Activated CD8-positive, alpha-beta memory T cell treated with anti-CD3 and anti-CD28 coated beads, Interleukin-2, amount 10 ng/mL, durations not matched to agents 7 days and 5 days (primary cell): Measurements from ENCODE around the gene ANKRD13A. TPM values are rescaled to one million over a fixed set of nuclear protein-coding genes. Genes with fewer than 3 reads are reported as not detected.
"Not testable (repeated sequence)": the region's sequence is repeated elsewhere in the genome, so short reads cannot be mapped to it uniquely, and the experiment has no call there.

ENCODE experiments used
- ATAC-seq: fragments of 150-1000 bp; cut with Tn5 transposase; one replicate; pipeline ENCODE4 v1.10.0; 2021; ENCODE audit warnings: moderate library complexity
- CTCF ChIA-PET: fragments of 350-600 bp; sonication (Branson Sonifier 250); formaldehyde crosslinking; loops from one replicate; lab custom pipeline; 2021; ENCODE audit warnings: antibody characterized with exemption; lab: Charles Lee
- DNase-seq: peaks from one replicate; pipeline ENCODE4 v3.0.0-alpha.2; 2020
- H3K27ac Mint-ChIP-seq: one replicate; pipeline ENCODE4 v1.8.0; 2021; ENCODE audit warnings: mild to moderate bottlenecking, mixed read lengths
- H3K27me3 Mint-ChIP-seq: one replicate; pipeline ENCODE4 v1.8.0; 2021; ENCODE audit warnings: mixed read lengths
- H3K36me3 Mint-ChIP-seq: one replicate; pipeline ENCODE4 v1.8.0; 2021; ENCODE audit warnings: mild to moderate bottlenecking, mixed read lengths
- H3K4me1 Mint-ChIP-seq: one replicate; pipeline ENCODE4 v1.8.0; 2021; ENCODE audit warnings: mixed read lengths
- H3K4me3 Mint-ChIP-seq: one replicate; pipeline ENCODE4 v1.8.0; 2021; ENCODE audit warnings: mild to moderate bottlenecking, moderate library complexity, mixed read lengths
- H3K9me3 Mint-ChIP-seq: one replicate; pipeline ENCODE4 v1.8.0; 2022; ENCODE audit warnings: low read depth, mixed read lengths
- total RNA-seq, 2 experiments: library from RNA; stranded (reverse); gene quantifications; one replicate each; pipeline ENCODE4 v1.2.3, GENCODE V29; 2021

ANKRD13A gene
- total RNA-seq, 2 experiments from 2014 or later, result 68.6 to 78.2 TPM

DNA sequence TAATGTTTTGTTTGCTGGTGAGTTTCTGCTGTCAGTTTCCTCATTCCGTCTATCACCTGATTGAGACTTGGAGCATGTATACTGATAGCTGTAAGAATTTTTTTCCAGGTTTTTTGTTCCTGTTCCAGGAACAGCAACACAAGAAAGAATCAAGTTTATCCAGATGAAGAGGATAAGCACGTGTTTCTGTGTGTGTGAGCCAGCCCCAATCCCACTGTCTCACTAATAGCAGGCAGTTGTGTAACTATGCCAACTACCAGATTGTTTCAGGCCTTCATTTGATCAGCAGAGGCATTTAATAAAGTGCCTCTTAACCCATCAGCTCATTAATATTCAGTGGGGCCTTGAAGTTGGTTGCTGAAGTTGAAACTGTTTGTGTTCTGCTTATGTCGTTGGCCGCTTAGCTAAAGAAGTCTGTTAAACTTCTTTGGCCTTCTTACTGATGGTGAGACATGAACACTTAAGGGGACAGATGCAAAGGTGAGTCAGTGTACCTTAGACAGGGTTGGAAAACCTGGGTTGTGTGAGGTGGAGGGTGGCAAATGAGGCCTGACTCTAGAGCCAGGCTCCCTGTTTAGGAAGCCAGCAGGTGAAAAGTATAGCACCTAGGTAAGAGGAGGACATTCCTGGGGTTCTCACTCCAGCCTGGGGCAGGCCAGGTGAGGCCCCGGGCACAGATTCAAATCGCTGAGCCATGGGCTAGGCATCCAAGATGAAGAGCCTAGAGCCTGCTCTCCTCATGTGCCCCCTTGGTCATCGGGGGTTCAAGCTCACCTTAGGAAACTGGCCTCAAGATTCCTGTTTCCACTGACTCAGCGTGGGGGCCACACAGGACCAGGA, 3.7 kb downstream of the ANKRD13A start:
- Mint-ChIP-seq H3K4me1 (peaks cover 62% of the 10 kb centered on the region), H3K27me3 (no peaks in the 10 kb centered on the region), H3K9me3 (no peaks in the 10 kb centered on the region), H3K4me3 (no peak overlapping the region), H3K36me3 (peaks cover 29% of the 10 kb centered on the region), H3K27ac (no peak overlapping the region)
- ATAC-seq (no peak), DNase-seq (no peak)
- CTCF ChIA-PET, result no interaction called here

DNA sequence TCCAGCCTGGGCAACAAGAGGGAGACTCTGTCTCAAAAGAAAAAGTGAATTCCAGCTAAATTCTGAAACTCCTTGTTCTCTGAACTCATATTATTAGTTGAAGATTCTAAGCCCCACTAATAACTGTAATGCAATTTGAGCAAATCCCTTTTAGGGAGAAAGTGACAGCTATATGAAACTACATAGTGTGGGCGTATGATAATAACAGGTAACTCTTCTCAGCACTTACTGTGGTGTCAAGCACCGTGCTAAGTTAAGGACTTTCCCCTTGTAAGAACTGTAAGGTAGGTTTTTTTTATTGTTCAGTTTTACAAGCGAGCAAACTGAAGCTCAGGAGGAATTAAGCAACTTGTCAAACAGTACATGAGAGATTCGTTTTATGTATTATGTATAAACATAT, 5.4 kb downstream of the ANKRD13A start:
- H3K9me3 Mint-ChIP-seq, result no peaks in the 10 kb centered on the region
- H3K27ac Mint-ChIP-seq, result peak overlapping the region; percentile 66
- H3K36me3 Mint-ChIP-seq, result peaks cover 36% of the 10 kb centered on the region
- CTCF ChIA-PET, result interaction anchor here (0.8 to 1.3 kb wide), 3 partner anchors 10 to 159 kb away, joined by 3 to 4 read pairs (median 4); no protein-coding TSS in a partner anchor
- DNase-seq (no peak), ATAC-seq (peak; percentile 22)
- H3K27me3 Mint-ChIP-seq, result no peaks in the 10 kb centered on the region
- H3K4me3 Mint-ChIP-seq, result no peak overlapping the region
- H3K4me1 Mint-ChIP-seq, result peaks cover 66% of the 10 kb centered on the region

DNA sequence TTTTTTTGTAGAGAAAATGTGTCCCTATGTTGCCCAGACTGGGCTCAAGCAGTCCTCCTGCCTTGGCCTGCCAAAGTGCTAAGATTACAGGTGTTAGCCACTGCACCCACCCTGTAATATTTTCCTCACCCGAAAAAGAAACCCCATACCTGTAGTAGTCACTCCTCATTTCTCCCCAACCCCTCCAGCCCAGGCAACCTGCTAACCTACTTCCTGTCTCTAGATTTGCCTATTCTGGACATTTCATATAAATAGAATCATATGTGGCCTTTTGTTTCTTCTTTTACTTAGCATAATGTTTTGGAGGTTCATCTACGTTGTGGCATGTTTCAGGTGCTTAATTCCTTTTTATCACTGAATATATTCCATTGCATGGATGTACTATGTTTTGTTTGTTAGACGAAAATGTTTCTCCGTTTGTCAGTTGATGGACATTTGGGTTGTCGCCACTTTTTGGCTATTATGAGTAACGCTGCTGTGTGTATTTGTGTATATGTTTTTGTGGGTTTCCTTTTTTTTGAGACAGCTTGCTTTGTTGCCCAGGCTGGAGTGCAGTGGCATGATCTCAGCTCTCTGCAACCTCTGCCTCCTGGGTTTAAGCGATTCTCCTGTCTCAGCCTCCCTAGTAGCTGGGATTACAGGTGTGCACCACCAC, 6.2 kb downstream of the ANKRD13A start:
- peaks cover 68% of the 10 kb centered on the region for H3K4me1 Mint-ChIP-seq
- H3K4me3 Mint-ChIP-seq, result peak overlapping the region; percentile 40
- peak overlapping the region; percentile 74 for H3K27ac Mint-ChIP-seq
- no peaks in the 10 kb centered on the region for H3K9me3 Mint-ChIP-seq
- CTCF ChIA-PET, result interaction anchor here (0.8 to 1.3 kb wide), 3 partner anchors 11 to 160 kb away, joined by 3 to 4 read pairs (median 4); no protein-coding TSS in a partner anchor
- DNase-seq, result peak; percentile 61
- no peaks in the 10 kb centered on the region for H3K27me3 Mint-ChIP-seq
- peak; percentile 78 for ATAC-seq
- H3K36me3 Mint-ChIP-seq, result peaks cover 33% of the 10 kb centered on the region

GRCh38 chr12:110006115-110006514, 6.9 kb downstream of the ANKRD13A start:
- H3K4me1 Mint-ChIP-seq, result peaks cover 70% of the 10 kb centered on the region
- peak overlapping the region; percentile 25 for H3K27ac Mint-ChIP-seq
- DNase-seq (no peak), ATAC-seq (no peak)
- H3K4me3 Mint-ChIP-seq, result no peak overlapping the region
- H3K36me3 Mint-ChIP-seq, result peaks cover 33% of the 10 kb centered on the region
- CTCF ChIA-PET, result no interaction called here
- no peaks in the 10 kb centered on the region for H3K27me3 Mint-ChIP-seq
- H3K9me3 Mint-ChIP-seq, result no peaks in the 10 kb centered on the region

DNA sequence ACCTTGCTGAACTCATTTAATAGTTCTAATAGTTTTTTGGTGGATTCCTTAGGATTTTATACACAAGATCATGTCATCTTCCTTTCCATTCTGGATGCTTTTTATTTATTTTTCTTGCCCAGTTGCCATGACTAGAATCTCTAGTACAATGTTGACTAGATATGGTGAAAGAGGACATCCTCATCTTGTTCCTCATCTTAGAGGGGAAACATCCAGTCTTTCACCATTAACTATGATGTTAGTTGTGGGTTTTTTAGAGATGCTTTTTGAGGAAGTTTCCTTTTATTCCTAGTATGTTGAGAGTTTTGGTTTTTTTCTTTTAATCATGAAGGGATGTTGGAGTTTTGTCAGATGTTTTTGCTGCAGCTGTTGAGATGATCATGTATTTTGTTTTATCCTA, 8.7 kb downstream of the ANKRD13A start:
- H3K4me3 Mint-ChIP-seq, result no peak overlapping the region
- no peak overlapping the region for H3K27ac Mint-ChIP-seq
- no peaks in the 10 kb centered on the region for H3K9me3 Mint-ChIP-seq
- ATAC-seq (no peak), DNase-seq (no peak)
- CTCF ChIA-PET, result no interaction called here
- H3K36me3 Mint-ChIP-seq, result peaks cover 42% of the 10 kb centered on the region
- H3K4me1 Mint-ChIP-seq, result peaks cover 80% of the 10 kb centered on the region
- no peaks in the 10 kb centered on the region for H3K27me3 Mint-ChIP-seq

- ATAC-seq (peak; percentile 20), DNase-seq (peak; percentile 43)
- CTCF ChIA-PET, result interaction anchor here (0.6 kb wide), 1 partner anchor 203 kb away, joined by 3 read pairs; no protein-coding TSS in a partner anchor
- not testable (repeated sequence) for H3K27me3 Mint-ChIP-seq, H3K9me3 Mint-ChIP-seq
- Mint-ChIP-seq H3K4me3 (peak overlapping the region; percentile 46), H3K27ac (peak overlapping the region; percentile 83), H3K4me1 (peaks cover 78% of the 10 kb centered on the region), H3K36me3 (peaks cover 39% of the 10 kb centered on the region)
These were observed 9.6 kb downstream of the ANKRD13A start for GRCh38 chr12:110008681-110009398.

DNA sequence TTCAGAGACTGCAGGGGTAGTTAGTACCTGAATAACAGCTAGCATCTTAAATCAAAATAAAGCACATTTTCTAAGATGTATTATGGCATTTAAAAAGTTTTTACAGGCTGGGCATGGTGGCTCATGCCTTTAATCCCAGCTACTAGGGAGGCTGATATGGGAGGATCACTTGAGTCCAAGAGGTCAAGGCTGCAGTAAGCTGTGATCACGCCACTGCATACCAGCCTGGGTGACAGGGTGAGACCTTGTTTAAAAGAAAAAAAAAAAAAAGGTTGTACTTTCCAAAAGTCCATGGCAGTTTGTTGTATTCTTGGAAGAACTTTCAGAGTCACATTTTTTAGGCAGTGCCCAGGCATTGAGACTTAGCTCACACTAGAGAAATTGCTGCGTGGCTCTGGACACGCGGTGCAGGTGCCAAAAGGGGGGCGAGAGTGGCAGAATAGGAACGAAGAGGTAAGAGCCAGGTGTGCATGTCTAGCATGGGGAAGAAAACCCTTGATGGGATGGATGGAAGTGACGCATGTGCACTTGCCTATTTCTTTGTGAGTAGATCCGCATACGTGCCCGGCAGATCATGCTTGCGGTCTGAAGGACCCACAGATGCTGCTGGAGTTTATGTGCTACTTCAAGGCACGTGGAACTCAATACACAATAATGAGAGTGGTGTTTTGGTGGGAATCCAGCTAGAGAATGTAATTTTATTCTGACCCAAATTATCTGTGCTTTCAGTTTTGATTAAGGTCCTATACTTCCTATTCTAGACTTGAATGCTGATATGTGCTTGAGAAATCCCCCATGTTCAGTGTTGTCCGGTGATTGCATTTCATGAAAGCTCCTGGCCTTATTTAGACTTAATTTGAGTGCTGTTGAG, 11.9 kb downstream of the ANKRD13A start:
- peak overlapping the region; percentile 59 for H3K4me3 Mint-ChIP-seq

GRCh38 chr12:110012137-110012536, 12.9 kb downstream of the ANKRD13A start:
- no peaks in the 10 kb centered on the region for H3K9me3 Mint-ChIP-seq
- no peak overlapping the region for H3K4me3 Mint-ChIP-seq
- DNase-seq, result peak; percentile 45
- CTCF ChIA-PET, result interaction anchor here (1.2 kb wide), 1 partner anchor 12 kb away, joined by 3 read pairs; no protein-coding TSS in a partner anchor
- H3K27ac Mint-ChIP-seq, result peak overlapping the region; percentile 67
- H3K36me3 Mint-ChIP-seq, result peaks cover 36% of the 10 kb centered on the region
- peaks cover 64% of the 10 kb centered on the region for H3K4me1 Mint-ChIP-seq
- no peak for ATAC-seq
- H3K27me3 Mint-ChIP-seq, result no peaks in the 10 kb centered on the region

More for the DNA sequence above, 11.9 kb downstream of the ANKRD13A start:
- H3K27me3 Mint-ChIP-seq, result no peaks in the 10 kb centered on the region
- peaks cover 69% of the 10 kb centered on the region for H3K4me1 Mint-ChIP-seq
- no peaks in the 10 kb centered on the region for H3K9me3 Mint-ChIP-seq
- peaks cover 43% of the 10 kb centered on the region for H3K36me3 Mint-ChIP-seq
- DNase-seq, result peak; percentile 47
- peak overlapping the region; percentile 67 for H3K27ac Mint-ChIP-seq
- CTCF ChIA-PET, result interaction anchor here (0.7 to 1.9 kb wide), 2 partner anchors 11 to 715 kb away, joined by 3 to 9 read pairs; partner anchors contain the start of gene ANKRD13A
- peak; percentile 24 for ATAC-seq

GRCh38 chr12:110012659-110013058, 13.4 kb downstream of the ANKRD13A start:
- ATAC-seq, result no peak
- CTCF ChIA-PET, result interaction anchor here (1.2 kb wide), 1 partner anchor 13 kb away, joined by 3 read pairs; no protein-coding TSS in a partner anchor
- no peak overlapping the region for H3K4me3 Mint-ChIP-seq
- peak overlapping the region; percentile 67 for H3K27ac Mint-ChIP-seq
- H3K27me3 Mint-ChIP-seq, result no peaks in the 10 kb centered on the region
- peaks cover 38% of the 10 kb centered on the region for H3K36me3 Mint-ChIP-seq
- peaks cover 64% of the 10 kb centered on the region for H3K4me1 Mint-ChIP-seq
- H3K9me3 Mint-ChIP-seq, result no peaks in the 10 kb centered on the region
- no peak for DNase-seq

- Mint-ChIP-seq H3K4me1 (peaks cover 44% of the 10 kb centered on the region), H3K36me3 (peaks cover 42% of the 10 kb centered on the region), H3K27me3 (no peaks in the 10 kb centered on the region), H3K9me3 (no peaks in the 10 kb centered on the region), H3K27ac (peak overlapping the region; percentile 86), H3K4me3 (peak overlapping the region; percentile 27)
- DNase-seq (no peak), ATAC-seq (peak; percentile 79)
- CTCF ChIA-PET, result interaction anchor here (1.6 to 1.9 kb wide), 2 partner anchors 14 to 16 kb away, joined by 4 to 9 read pairs; no protein-coding TSS in a partner anchor
These were observed 15.9 kb downstream of the ANKRD13A start for GRCh38 chr12:110015132-110015531.

DNA sequence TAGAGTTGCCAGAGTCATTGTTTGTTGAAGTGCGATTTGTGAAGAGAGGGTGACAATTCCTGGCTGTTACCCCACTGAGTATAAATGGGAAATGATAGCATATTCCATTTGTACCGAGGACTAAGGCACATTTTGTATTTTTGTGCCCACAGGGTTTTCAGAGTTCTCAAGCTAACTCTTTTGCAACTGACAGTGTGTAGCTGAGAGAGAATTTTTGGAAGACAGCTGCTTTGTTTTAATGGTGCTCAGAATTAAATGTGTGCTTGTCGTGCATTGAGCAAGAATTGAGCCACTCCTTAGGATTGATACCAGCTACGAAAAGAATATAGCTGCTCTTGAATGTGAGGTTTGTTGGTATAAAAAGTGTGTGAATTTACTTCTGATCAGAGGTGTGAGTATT, 21.7 kb downstream of the ANKRD13A start:
- ATAC-seq (no peak), DNase-seq (no peak)
- H3K36me3 Mint-ChIP-seq, result peaks cover 47% of the 10 kb centered on the region
- no peaks in the 10 kb centered on the region for H3K9me3 Mint-ChIP-seq
- H3K4me1 Mint-ChIP-seq, result peaks cover 22% of the 10 kb centered on the region
- no peak overlapping the region for H3K27ac Mint-ChIP-seq
- no peaks in the 10 kb centered on the region for H3K27me3 Mint-ChIP-seq
- CTCF ChIA-PET, result interaction anchor here (1.0 kb wide), 1 partner anchor 73 kb away, joined by 4 read pairs; no protein-coding TSS in a partner anchor
- no peak overlapping the region for H3K4me3 Mint-ChIP-seq
